Measurements from ENCODE around the gene SPAG17.

Gene SPAG17

DNA sequence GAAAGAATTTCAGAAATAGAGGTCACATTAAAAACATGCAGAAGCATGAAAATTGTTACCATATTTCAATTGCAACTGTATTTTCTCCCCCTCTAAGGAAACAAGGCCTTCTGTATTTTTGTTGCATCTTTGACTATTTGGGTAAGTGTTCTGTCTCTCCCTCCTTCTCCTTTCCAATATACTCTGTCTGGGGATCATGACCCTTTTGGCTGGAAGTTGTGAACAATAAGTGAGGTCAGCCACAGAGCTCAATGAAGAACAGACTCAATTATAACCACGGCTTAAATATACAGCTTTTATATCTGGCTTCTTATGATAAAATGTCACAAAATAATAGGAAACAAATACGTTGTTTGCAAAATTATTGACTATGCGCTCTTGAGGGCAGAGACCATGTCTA is 47.1 kb downstream of the SPAG17 start:
- CTCF ChIA-PET = no interaction called here
- POLR2A ChIA-PET = no interaction called here

DNA sequence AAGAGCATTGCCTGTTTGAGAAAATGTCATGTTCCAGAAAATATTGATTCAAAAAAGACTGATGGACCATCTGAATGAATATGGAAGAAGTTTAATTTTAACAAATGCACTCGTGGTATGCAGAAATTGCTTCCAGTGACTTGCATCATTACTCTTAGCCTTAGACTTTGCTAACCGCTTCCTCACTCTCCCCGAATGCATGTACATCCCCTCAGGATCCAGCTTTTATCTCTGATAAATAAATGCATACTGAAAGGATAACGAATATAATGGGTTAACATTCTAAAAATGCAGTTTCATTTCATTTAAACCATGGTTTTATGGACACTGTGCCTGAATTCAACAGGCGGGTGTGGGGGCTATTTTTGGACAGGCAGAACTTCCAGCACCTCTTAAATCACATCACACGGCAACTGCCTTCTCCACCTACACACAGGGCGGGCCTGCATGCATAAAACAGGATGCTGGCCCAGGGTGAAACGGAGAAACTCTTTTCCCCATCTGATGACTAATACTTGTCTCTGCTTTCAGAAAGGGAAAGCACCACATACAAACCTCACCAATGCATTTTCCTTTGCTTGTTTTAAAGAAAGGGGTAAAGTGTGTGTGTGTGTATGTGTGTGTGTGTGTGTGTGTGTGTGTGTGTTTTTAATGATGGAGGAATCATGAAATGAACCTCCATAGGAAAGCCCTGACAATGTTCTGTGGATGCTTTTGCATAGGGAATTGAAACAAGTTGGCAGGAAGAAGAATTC is 48.7 kb downstream of the SPAG17 start:
- POLR2A ChIA-PET = no interaction called here
- no peaks in the 10 kb centered on the region for H3K9me3 ChIP-seq (ENCODE audit: control insufficient read depth, insufficient read depth, low read depth, low read length)
- H3K4me3 ChIP-seq (ENCODE audit: low read depth, low read length) = no peak overlapping the region
- CTCF ChIA-PET = no interaction called here
- H3K4me1 ChIP-seq (ENCODE audit: control insufficient read depth, insufficient read depth, low read length) = no peaks in the 10 kb centered on the region
- H3K36me3 ChIP-seq (ENCODE audit: control insufficient read depth in 2 of 2, insufficient read depth in 1 of 2, low read length in 2 of 2) = no peaks in the 10 kb centered on the region
- TF ChIP-seq ZNF670 (tag by site-specific recombination; IDR thresholded peaks at IDR 0.05; ENCODE audit: low read depth) = no peak
- TF ChIP-seq ZNF335 (tag by site-specific recombination; conservative IDR thresholded peaks at IDR 0.05) = peak; percentile 36
- peak; percentile 65 for TF ChIP-seq ZFHX2 (tag by site-specific recombination; conservative IDR thresholded peaks at IDR 0.05)
- TF ChIP-seq, protein P1, sequence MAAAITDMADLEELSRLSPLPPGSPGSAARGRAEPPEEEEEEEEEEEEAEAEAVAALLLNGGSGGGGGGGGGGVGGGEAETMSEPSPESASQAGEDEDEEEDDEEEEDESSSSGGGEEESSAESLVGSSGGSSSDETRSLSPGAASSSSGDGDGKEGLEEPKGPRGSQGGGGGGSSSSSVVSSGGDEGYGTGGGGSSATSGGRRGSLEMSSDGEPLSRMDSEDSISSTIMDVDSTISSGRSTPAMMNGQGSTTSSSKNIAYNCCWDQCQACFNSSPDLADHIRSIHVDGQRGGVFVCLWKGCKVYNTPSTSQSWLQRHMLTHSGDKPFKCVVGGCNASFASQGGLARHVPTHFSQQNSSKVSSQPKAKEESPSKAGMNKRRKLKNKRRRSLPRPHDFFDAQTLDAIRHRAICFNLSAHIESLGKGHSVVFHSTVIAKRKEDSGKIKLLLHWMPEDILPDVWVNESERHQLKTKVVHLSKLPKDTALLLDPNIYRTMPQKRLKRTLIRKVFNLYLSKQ (tag by site-specific recombination; IDR thresholded peaks at IDR 0.05; ENCODE audit: borderline replicate concordance) = no peak
- TF ChIP-seq SCRT2 (tag by site-specific recombination; IDR thresholded peaks at IDR 0.05) = peak; percentile 38; the same call in 1 of the 2 replicates
- TF ChIP-seq SP7 (tag by site-specific recombination; IDR thresholded peaks at IDR 0.05) = no peak
- no peak for TF ChIP-seq TCF7L2 (IDR thresholded peaks at IDR 0.05; ENCODE audit: borderline replicate concordance, low read depth, low read length)
- no peak for TF ChIP-seq BCL11A (tag by site-specific recombination; IDR thresholded peaks at IDR 0.05; ENCODE audit: low read depth)
- no peak overlapping the region for H3K27ac ChIP-seq (ENCODE audit: extremely low read depth, low read depth, low read length)

More for the DNA sequence above, 47.1 kb downstream of the SPAG17 start:
- no peaks in the 10 kb centered on the region for H3K36me3 ChIP-seq (ENCODE audit: control insufficient read depth in 2 of 2, insufficient read depth in 1 of 2, low read length in 2 of 2)
- H3K27ac ChIP-seq (ENCODE audit: extremely low read depth, low read depth, low read length) = no peak overlapping the region
- H3K4me3 ChIP-seq (ENCODE audit: low read depth, low read length) = no peak overlapping the region
- H3K4me1 ChIP-seq (ENCODE audit: control insufficient read depth, insufficient read depth, low read length) = no peaks in the 10 kb centered on the region
- no peak for TF ChIP-seq ZNF677 (tag by site-specific recombination; IDR thresholded peaks at IDR 0.05)
- no peak for TF ChIP-seq ZNF140 (tag by site-specific recombination; IDR thresholded peaks at IDR 0.05)
- no peak for TF ChIP-seq ZFHX2 (tag by site-specific recombination; conservative IDR thresholded peaks at IDR 0.05)
- TF ChIP-seq ZSCAN23 (tag by site-specific recombination; IDR thresholded peaks at IDR 0.05) = no peak
- no peak for TF ChIP-seq ZNF473 (tag by site-specific recombination; IDR thresholded peaks at IDR 0.05)
- no peak for TF ChIP-seq ZBTB7A (tag by site-specific recombination; IDR thresholded peaks at IDR 0.05; ENCODE audit: low read depth)
- no peak for TF ChIP-seq REPIN1 (tag by site-specific recombination; IDR thresholded peaks at IDR 0.05; ENCODE audit: low read depth)
- no peaks in the 10 kb centered on the region for H3K9me3 ChIP-seq (ENCODE audit: control insufficient read depth, insufficient read depth, low read depth, low read length)

DNA sequence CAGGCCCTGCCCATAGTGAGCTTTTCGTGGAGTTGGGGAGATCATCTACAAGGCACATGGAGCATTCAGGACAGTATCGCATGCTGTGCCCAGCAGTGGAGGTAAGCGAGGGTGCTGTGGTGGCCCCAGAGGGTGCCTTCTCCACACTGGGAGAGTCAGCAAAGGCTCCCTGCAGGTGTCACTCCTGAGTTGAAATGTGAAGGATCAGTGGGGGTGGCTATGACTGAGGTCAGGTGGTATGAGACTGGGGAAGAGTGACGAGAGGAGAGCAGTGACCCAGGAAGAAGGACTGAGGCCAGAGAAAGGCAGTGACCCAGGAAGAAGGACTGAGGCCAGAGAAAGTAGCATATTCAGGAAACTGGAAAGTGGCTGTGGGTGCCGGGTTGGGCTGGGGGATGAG is 53.0 kb downstream of the SPAG17 start:
- Histone ChIP-seq H3K4me3 (ENCODE audit: low read depth, low read length) (no peak overlapping the region), H3K4me1 (ENCODE audit: control insufficient read depth, insufficient read depth, low read length) (no peaks in the 10 kb centered on the region), H3K9me3 (ENCODE audit: control insufficient read depth, insufficient read depth, low read depth, low read length) (no peaks in the 10 kb centered on the region), H3K27ac (ENCODE audit: extremely low read depth, low read depth, low read length) (no peak overlapping the region), H3K36me3 (ENCODE audit: control insufficient read depth in 2 of 2, insufficient read depth in 1 of 2, low read length in 2 of 2) (no peaks in the 10 kb centered on the region)
- no peak for TF ChIP-seq ZNF791 (tag by site-specific recombination; IDR thresholded peaks at IDR 0.05)
- no peak for TF ChIP-seq IKZF3 (tag by site-specific recombination; IDR thresholded peaks at IDR 0.05)
- TF ChIP-seq ZIC2 (tag by site-specific recombination; IDR thresholded peaks at IDR 0.05) = peak; percentile 75
- no peak for TF ChIP-seq ZNF23 (tag by site-specific recombination; IDR thresholded peaks at IDR 0.05; ENCODE audit: borderline replicate concordance)
- no peak for TF ChIP-seq YY2 (tag by site-specific recombination; IDR thresholded peaks at IDR 0.05)
- no peak for TF ChIP-seq ZNF626 (tag by site-specific recombination; IDR thresholded peaks at IDR 0.05)
- no peak for TF ChIP-seq ZNF223 (tag by site-specific recombination; IDR thresholded peaks at IDR 0.05)
- ChIA-PET CTCF (interaction anchor here (0.7 kb wide), 1 partner anchor 1134 kb away, joined by 3 read pairs; no protein-coding TSS in a partner anchor), POLR2A (no interaction called here)
